Skin of body (tissue), 2 donors: Measurements from ENCODE around the gene ZFP82. TPM values are rescaled to one million over a fixed set of nuclear protein-coding genes. Genes with fewer than 3 reads are reported as not detected.
A peak's percentile ranks its signal among the peaks of the same experiment; 100 is the strongest.

Source experiments
- DNase-seq: peaks from one replicate; lab custom pipeline; 2025; lab: John Stamatoyannopoulos, UW
- total RNA-seq: library from RNA; depleted of rRNA; stranded (reverse); fragments of >200 nt; gene quantifications from one replicate; pipeline ENCODE4 v1.2.3, GENCODE V29; 2014

ZFP82 gene
- 8.8 TPM for total RNA-seq

DNA sequence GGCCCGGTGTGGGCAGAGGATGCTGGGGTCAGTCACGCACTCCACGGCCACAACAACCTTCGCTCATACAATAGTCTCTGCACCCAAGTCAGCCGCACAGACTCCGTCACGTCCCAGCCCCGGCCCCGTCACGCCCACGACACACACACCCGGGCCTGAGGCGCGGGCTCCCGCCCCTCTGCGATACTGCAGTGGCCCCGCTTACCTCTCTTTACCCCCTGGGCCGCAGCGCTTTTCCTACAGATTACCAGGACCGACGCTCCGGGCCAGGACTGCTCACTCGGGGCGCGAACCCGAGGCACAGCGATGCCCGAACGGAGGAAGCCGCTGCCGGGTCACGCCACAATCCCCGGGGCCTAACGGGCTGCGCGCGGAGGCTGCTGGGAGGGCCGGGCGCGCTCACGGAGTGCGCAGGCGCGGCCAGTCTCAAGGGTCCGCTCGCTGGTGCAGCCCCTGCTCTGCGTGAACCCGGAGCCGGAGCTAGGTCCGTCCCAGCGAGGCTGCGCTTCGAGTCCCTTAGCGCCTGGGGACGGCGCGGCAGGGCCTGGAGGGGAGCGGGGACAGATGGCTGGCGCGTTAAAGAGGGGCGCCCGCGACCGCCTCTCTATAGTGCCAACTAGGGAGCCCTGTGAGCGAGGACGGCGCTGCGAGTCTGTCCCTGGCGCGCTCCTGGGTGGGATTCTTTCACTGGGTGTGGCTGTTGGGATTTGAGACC lies at the start of gene ZFP82:
TSS of gene ZFP82 (minus strand) at position 358 of the 715 bp plus-strand sequence. CDS start 8,855 bp downstream, outside the sequence.
- peak; percentile 81 for DNase-seq

DNA sequence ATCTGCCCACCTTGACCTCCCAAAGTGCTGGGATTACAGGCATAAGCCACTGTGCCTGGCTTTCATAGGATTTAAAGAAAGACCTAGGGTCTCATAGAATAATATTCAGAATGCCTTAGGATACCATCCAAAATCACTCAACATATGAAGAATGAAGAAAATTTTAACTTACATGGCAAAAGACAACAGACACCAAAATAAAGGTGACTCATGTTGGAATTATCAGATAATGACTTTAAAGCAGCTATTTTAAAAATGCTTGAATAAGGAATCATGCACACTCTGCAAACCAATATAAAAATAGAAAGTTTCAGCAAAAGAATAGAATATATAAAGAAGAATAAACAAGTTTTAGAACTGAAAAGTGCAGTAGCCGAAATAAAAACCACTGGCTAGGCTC lies 41.6 kb upstream of the ZFP82 start:
- DNase-seq: no peak

DNA sequence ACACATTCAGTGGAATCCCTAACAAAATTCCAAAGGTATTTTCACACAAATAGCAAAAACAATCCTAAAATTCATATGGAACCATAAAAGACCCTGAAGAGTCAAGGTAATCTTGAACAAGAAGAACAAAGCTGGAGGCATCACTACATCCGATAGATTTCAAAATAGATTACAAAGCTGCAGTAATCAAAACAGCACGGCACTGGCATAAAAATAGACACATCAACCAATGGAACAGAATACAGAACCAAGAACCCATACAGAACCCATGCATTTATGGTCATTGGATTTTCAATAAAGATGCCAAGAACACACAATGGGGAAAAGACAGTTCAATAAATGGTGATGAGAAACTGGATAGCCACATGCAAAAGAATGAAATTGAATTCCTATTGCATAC lies 38.4 kb upstream of the ZFP82 start:
- DNase-seq: no peak

DNA sequence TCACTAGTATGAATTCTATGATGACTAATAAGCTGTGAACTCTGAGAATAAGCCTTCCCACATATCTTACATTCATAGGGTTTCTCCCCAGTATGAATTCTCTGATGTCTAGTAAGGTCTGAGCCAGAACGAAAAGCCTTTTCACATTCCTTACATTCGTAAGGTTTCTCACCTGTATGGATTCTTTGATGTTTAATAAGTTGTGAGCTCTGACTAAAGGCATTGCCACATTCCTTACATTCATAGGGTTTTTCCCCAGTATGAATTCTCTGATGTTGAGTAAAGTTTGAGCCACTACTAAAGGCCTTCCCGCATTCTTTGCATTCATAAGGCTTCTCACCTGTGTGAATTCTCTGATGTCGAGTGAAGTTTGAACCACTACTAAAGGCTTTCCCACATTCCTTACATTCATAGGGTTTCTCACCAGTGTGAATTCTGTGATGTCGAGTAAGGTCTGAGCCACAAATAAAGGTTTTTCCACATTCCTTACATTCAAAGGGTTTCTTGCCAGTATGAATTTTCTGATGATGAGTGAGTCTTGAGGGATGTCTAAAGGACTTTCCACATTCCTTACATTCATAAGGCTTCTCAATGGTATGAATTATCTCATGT lies 30.7 kb upstream of the ZFP82 start:
- DNase-seq: no peak

DNA sequence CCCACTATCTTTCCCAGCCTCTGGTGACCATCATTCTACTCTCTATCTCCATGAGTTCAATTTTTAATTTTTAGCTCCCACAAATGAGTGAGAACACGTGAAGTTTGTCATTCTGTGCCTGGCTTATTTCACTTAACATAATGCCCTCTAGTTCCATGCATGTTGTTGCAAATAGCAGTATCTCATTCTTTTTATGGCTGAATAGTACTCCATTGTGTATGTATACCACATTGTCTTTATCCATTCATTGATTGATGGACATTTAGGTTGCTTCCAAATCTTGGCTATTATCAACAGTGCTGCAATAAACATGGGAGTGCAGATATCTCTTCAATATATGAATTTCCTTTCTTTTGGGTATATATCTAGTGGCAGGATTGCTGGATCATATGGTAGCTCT lies 22.9 kb upstream of the ZFP82 start:
- DNase-seq: no peak

DNA sequence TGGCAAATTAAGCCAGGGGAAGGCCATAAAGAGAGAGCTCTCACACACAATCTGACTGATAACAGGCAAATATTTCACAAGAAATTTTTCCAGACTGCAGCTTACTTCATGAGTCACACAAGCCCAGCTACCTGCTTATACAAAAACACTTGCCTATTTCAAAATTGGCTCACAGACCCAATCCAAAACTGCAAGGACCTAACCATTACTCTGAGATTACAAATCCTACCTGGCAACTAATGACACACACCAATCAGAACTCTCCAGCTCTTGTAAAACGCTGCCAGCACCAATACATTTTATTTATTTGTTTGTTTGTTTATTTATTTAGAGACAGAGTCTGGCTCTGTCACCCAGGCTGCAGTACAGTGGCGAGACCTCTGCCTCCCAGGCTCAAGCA lies 18.1 kb upstream of the ZFP82 start:
- DNase-seq: no peak

DNA sequence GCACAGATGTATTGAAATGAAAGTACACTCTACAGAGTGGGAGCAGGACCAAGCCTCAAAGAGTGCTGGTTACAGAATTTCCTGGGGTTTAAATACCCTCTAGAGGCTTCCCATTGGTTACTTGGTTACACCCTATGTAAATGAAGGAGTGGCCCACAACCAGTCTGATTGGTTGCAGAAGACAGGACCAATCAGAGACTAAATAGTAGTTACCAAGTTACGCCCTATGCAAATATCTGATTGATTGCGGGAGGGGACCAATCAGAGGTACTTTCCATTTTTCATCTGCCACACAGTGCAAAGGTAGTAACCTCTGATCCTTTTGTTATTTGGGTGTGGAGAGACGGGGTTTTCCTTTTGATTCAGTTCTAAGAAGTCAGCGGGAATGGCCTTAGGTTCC lies 5.5 kb upstream of the ZFP82 start:
- no peak for DNase-seq

DNA sequence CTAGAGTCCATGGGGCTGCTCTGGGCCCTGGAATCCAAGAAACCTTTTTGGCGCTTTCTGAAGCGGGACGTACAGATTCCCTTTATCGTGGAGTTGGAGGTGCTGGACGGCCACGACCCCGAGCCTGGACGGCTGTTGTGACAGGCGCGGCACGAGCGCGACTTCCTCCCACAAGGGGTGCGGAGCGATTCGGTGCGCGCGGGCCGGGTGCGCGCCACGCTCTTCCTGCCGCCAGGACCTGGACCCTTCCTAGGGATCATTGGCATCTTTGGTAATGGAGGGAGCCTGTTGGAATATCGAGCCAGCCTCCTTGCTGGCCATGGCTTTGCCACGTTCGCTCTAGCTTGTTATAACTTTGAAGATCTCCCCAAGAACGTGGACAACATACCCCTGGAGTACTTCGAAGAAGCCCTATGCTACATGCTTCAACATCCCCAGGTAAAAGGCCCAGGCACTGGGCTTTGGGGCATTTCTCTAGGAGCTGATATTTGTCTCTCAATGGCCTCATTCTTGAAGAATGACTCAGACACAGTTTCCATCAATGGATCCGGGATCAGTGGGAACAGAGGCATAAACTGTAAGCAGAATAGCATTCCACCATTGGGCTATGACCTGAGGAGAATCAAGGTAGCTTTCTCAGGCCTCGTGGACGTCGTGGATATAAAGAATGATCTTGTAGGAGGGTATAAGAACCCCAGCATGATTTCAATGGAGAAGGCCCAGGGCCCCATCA lies 3.5 kb upstream of the ZFP82 start:
- DNase-seq: no peak

DNA sequence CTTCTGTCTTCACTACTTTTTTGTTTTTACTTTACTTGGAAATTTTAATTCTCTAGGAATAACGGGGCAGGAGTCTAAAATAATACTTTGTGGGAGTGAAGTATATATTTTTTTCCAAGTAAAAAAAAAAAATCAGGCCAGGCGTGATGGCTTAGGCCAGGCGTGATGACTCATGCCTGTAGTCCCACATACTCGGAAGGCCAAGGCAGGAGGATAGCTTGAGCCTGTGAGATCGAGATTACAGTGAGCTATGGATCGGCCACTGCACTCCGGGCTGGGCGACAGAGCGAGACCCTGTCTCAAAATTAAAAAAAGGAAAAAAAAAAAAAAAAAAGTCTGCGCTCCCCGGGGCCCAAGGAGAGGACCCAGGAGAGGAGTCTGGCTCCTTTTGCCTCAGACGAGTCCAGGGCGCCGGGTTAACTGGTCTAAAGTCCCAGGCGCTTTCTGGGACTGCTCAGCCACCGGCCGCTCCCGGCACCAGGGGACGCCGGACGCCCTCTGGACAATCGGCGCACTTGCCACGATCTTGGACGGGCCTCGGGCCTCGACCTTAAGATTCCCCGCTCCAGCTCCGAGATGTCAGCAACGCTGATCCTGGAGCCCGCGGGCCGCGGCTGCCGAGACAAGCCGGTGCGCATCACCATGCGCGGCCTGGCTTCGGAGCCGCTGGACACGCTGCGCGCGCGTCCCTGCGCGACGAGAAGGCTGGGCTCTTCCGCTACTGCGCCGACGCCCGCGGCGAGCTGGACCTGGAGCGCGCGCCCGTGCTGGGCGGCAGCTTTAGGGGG lies 2.7 kb upstream of the ZFP82 start:
- no peak for DNase-seq

DNA sequence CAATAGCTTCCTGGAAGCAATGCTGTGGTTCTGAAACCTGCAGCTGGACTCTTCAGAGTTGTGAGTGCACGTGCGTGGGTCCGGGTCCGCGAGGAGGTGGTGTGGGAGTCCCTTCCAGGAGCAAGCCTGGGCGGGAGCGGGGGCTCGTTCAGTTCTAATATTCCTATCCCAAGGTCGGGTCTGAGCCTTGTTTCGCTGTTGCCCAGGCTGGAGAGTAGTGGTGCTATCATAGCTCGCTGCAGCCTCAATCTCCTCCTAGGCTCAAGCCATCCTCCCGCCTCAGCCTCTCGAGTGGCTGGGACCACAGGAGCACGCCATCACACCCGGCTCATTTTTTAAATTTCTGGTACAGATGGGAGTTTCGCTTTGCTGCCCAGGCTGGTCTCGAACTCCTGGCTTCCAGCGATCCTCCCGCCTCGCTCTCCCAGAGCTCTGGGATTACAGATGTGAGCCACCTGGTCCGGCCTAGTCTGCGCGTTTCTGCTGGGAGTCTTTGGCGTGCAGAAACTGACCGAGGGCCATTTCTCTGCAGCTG lies 625 bp downstream of the ZFP82 start:
- DNase-seq: no peak

DNA sequence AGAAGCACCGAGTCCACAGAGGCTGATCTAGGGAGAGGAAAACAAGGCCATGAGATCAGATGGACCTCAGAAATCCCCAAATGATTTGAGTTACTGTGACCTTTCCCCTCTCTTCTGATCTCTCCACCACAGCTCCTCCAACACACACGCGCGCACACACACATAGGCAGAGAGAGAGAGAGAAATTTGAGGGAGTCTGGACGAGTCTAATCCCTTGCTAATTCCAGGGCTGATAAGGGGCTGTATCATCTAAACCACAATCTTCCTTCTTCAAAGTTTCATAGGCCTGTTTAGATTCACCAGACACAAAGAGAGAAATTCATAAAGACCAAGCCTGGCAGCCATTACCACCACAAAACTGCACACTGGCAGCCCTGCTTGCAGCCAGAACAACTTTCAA lies 8.6 kb downstream of the ZFP82 start:
- no peak for DNase-seq

DNA sequence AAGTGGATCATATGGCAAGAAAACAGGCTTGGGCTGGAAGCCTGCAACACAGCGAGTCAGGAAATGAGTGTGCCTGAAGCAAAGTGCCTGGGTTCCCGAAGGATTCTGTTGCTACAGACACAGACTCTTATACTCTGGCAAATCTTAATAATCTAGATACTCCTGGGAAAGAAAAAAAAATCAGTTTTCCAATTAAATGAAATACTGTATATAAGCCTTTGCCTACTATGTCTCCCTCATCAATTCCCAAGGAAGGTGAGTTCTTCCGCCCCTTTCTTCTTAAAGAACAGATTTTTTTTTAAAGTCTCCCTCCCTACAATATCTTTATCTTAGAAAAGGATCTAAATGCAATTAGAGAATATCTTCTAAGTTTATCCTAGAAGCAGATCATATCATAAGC lies 10.3 kb downstream of the ZFP82 start:
- no peak for DNase-seq

DNA sequence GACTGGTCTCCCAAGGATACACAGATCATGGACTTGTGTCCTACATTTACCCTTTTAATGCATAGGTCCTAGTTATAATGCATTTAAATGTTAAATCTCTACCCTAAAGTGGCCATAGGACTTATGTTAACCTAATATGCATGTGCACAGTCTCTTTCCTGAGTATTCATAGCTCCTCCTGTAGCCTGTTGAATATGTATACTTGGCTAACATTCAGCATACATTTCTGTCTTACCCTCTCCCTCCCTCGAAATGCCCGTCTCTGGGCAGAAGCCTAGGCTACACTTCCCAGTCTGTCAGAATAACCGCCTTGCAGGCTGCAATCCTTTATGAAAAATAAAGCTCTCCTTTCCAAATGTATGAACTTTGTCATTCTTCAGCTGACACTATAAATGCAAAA lies 13.9 kb downstream of the ZFP82 start:
- no peak for DNase-seq

DNA sequence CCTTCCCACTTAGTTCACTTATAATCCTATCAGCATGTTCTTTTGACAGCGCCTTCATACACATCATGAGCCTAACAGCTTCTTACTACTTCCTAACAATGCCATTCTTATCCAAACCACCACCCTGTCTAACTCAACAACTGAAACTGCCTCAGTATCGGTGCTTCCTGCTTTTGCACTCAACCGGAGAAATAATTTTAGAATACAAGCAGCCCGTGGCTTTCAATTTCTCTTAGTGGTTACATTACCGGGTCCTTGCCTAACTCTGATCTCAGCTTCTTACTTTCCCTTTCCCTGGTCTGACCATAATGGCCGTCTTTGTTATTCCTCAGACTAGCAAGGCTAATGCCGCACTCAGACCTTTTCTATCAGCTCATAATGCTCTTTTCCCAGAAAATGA lies 17.0 kb downstream of the ZFP82 start:
- no peak for DNase-seq

DNA sequence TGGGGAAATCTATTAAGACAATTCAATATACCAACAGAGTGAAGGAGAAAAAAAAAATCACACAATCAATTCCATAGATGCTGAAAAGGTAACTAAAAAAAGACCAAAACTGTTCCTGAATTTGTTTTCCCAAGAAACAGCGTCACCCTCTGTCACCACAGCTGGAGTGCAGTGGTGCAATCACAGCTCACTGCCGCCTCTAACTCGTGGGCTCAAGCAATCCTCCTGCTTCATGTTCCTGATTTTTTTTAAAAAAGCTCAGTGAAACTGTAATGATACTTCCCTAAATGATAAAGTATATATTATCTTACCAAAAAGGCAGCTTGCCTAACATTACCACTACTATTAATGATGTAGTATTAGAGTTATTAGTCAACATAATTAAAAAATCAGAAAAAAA lies 19.9 kb downstream of the ZFP82 start:
- no peak for DNase-seq

DNA sequence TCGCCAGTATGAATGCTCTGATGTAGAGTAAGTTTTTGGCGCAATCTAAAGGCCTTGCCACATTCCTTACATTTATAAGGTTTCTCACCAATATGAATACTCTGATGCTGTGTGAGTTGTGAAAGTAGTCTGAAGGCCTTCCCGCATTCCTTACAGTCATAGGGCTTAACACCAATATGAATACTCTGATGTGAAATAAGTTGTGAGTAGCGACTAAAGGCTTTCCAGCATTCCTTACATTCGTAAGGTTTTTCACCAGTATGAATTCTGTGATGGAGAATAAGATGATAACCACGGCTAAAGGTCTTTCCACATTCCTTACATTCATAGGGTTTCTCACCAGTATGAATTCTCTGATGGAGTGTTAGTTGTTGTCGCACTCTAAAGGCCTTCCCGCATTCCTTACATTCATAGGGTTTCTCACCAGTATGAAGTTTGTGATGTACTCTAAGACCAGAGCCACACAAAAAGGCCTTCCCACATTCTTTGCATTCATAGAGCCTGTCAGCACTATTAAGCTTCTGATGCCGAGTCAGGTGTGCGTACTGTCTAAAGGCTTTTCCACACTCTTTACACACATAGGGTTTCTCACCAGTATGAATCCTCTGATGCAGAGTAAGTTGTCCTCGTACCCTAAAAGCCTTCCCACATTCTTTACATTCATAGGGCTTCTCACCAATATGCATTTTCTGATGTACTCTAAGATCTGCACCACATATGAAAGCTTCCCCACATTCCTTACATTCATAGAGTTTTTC lies 25.3 kb downstream of the ZFP82 start:
- DNase-seq: no peak

DNA sequence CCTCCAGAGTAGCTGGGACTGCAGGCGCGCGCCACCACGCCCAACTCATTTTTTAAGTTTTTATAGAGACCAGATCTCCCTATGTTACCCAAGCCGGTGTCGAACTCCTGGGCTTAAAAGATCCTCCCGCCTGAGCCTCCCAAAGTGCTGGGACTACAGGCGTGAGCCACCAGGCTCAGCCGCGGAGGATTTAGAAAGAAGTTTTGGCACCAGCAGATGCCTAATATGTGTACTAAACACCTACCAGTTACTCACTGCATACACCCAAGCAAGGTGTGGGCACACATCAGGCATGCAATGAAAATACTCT lies 39.0 kb downstream of the ZFP82 start:
- DNase-seq: no peak

DNA sequence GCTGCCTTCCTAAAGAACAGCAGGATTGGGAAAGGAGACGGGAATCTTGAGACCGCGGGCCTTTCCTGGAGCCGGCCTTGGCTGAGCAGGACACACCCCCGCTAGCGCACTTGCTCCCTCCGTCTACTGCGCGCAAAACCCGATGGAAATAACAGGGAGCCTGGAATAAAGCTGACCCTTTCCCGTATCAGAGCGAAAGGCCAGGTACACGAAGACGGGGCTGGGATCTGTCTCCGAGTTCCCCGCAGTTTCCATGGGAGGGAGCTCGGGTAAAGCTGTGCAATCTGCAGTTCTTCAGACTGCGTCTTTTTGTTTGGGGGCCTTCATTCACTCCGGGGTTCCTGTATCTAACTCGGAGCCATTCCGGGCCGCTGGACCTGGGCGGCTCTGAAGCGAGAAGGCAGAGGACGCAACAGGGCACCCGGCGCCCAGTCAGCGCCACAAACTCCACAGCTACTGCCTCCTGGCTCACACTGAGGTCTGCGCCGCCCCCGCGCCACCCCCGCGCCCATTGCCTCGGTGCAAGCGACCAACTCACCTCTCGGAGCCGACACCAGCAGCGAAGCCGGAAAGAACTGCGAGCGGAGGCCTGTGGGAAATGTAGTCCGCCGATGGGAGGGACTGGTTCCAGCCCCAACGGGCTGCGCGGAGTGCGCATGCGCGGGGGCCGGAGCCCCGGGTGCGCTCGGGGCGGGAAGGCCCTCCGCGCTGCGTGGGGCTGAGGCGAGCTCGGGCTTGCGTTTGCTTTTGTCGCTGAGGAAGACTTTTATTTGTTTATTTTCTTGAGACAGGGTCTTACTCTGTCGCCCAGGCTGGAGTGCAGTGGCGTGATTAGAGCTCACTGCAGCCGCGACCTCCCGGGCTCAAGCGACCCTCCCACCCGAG lies 39.6 kb downstream of the ZFP82 start, which contains the start of gene ZFP14:
TSS of gene ZFP14 (minus strand) at position 577 of the 885 bp plus-strand sequence. CDS start 11,309 bp downstream, outside the sequence.
- DNase-seq: peak; percentile 90

DNA sequence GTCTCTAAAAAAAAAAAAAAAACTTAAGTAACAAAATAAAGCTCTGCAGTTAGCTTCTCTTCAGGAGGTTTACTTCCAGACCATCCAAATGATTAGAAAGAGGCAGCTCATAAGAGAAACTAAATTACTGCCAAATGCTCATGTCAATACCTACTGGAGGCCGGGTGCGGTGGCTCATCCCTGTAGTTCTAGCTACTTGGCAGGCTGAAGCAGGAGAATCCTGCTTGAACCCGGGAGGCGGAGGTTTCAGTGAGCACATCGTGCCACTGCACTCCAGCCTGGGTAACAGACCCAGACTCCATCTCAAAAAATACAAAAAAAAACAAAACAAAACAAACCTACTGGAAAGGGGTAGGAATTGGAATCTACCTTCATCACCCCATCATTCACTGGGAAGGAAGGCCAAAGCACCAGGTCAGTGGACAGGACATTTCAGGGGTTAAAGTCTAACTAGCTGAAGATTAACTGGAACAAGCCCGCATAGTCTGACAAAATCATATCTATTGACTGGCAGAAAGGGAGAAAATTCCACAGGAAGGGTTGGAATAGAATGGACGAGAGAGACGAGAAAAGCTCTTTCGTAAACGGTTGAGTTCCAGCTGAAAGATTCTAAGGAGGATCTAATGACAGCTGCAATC lies 40.8 kb downstream of the ZFP82 start:
- DNase-seq: no peak
